Smooth muscle cell of the coronary artery (primary cell): ENCODE measurements around the gene CFAP161. TPM values are rescaled to one million over a fixed set of nuclear protein-coding genes. Genes with fewer than 3 reads are reported as not detected.

Experiments used
- total RNA-seq: library from RNA; depleted of rRNA; stranded (reverse); fragments of >200 nt; gene quantifications from 2 replicates; pipeline ENCODE4 v1.2.3, GENCODE V29; 2014; ENCODE audit warnings: low replicate concordance

The CFAP161 gene
- total RNA-seq = 0.15 TPM in 1 of 2 replicates, not detected in the other

GRCh38 chr15:81133782-81134461, at the start of gene CFAP161:
TSS of gene CFAP161 (plus strand) at chr15:81134270. CDS start at chr15:81134330, 60 bp downstream.

GRCh38 chr15:81196576-81197254, 62.6 kb downstream of the CFAP161 start, which contains the start of gene IL16:
TSS of gene IL16 (plus strand) at chr15:81196879. CDS start at chr15:81225400, 28,521 bp downstream.

Other genes with a start within 250 kb of the CFAP161 start
- 13.2 and 21.6 TPM in 2 replicates for gene MESD, start 144.5 kb upstream of the CFAP161 start, total RNA-seq
- gene TLNRD1, start 133.3 kb upstream of the CFAP161 start, total RNA-seq = 1.6 and 5.3 TPM in 2 replicates
- under 0.01 and 4.0 TPM in 2 replicates for gene IL16, start 62.6 kb downstream of the CFAP161 start, total RNA-seq
- gene STARD5, start 189.9 kb downstream of the CFAP161 start, total RNA-seq = 11.9 and 24.1 TPM in 2 replicates
- 13.7 TPM in 1 of 2 replicates, not detected in the other for gene TMC3, start 239.9 kb downstream of the CFAP161 start, total RNA-seq